Stimulated activated CD4-positive, alpha-beta T cell treated with anti-CD3 and anti-CD28 coated beads, Interleukin-4, amount 100 ng/mL, for 4 hours (primary cell): ENCODE measurements around the gene PLA2G3.
"Not testable (repeated sequence)": the region's sequence is repeated elsewhere in the genome, so short reads cannot be mapped to it uniquely, and the experiment has no call there.

Source experiments
- DNase-seq, 2 experiments: peaks; one replicate each; pipeline ENCODE4 v3.0.0-alpha.2; 2020

PLA2G3 gene

GRCh38 chr22:31098632-31099110, 41.6 kb downstream of the PLA2G3 start:
- no peak for DNase-seq

- DNase-seq = no peak
These were observed 42.2 kb downstream of the PLA2G3 start for GRCh38 chr22:31097941-31098631.

GRCh38 chr22:31097539-31097938, 42.8 kb downstream of the PLA2G3 start:
- not testable (repeated sequence) for DNase-seq

GRCh38 chr22:31096657-31097279, 43.5 kb downstream of the PLA2G3 start:
- DNase-seq = no peak

- no peak for DNase-seq
These were observed 44.6 kb downstream of the PLA2G3 start for GRCh38 chr22:31095637-31096249.

GRCh38 chr22:31094741-31095140, 45.6 kb downstream of the PLA2G3 start:
- DNase-seq = no peak

- DNase-seq = no peak
These were observed 46.2 kb downstream of the PLA2G3 start for GRCh38 chr22:31094021-31094551.

- DNase-seq = no peak
These were observed 47.0 kb downstream of the PLA2G3 start for GRCh38 chr22:31093086-31093850.

GRCh38 chr22:31092161-31092560, 48.1 kb downstream of the PLA2G3 start:
- no peak for DNase-seq

- DNase-seq = no peak
These were observed 49.0 kb downstream of the PLA2G3 start for GRCh38 chr22:31091106-31091975.

GRCh38 chr22:31090217-31091085, 49.9 kb downstream of the PLA2G3 start:
- DNase-seq = no peak

GRCh38 chr22:31089160-31090100, 50.9 kb downstream of the PLA2G3 start:
- DNase-seq = no peak

GRCh38 chr22:31088233-31088986, 51.9 kb downstream of the PLA2G3 start:
- no peak for DNase-seq

- DNase-seq = no peak
These were observed 52.5 kb downstream of the PLA2G3 start for GRCh38 chr22:31087744-31088215.

GRCh38 chr22:31086703-31087330, 53.5 kb downstream of the PLA2G3 start:
- DNase-seq = no peak

- no peak for DNase-seq
These were observed 54.4 kb downstream of the PLA2G3 start for GRCh38 chr22:31085928-31086327.

GRCh38 chr22:31085493-31085824, 54.8 kb downstream of the PLA2G3 start:
- DNase-seq = no peak

- peak; percentile 85 to 87 for DNase-seq
These were observed 55.4 kb downstream of the PLA2G3 start for GRCh38 chr22:31084811-31085492.
